Endothelial cell of hepatic sinusoid (primary cell): ENCODE measurements around the gene TNPO3.

Experiments used
- in situ Hi-C: cut with HindIII; loops from 2 replicates; pipeline ENCODE4 v1.10.0; 2017; ENCODE audit warnings: low sequenced_read_pairs

The TNPO3 gene

GRCh38 chr7:128928159-128928813 lies 126.6 kb downstream of the TNPO3 start:
- in situ Hi-C loops = no loop called here

- in situ Hi-C loops = no loop called here
These were observed 130.0 kb downstream of the TNPO3 start for GRCh38 chr7:128924707-128925588.

GRCh38 chr7:128923411-128923800 lies 131.5 kb downstream of the TNPO3 start:
- in situ Hi-C loops = no loop called here

DNA sequence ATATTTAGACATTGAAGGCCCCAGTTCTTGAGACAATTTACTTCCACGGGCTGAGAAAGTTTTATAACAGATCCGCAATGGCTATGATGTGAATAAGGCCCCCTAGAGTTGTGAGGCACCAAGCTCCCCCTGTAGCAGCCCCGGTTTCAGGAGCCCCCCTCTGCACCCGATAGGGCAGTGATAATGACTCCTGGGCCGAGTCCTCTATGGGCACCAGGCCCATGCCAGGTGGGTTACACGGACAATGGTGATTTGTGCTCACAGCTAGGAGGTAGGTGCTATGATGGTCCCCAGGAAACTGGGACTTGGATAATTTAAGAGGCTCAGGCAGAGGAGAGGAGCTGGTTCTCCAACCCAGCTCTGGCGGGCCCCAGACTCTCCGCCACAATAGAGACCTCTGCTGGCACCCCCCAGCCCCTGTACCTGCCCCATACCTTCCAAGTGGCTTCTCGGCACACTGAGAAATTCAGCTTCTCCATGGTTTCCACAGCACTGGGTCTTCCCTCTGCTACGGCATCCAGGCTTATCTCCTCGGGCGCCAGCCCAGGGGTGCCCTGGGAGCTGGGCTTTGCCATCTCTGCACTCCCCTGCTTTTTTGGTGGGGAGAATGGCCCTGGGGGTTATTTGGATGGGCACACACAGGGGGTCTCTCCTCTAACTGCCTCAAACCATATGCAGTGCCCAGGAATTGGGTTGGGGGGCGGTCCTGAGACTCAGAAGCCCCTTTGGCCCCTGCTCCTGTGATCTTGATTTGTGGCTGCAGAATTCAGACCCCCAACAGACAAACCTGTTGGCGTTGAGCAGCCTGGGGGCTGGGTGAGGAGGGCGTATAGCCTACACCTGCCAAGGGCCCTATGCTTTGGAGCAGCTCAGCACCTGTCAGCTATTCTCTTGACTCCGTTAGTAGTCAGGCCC lies 132.2 kb downstream of the TNPO3 start:
- in situ Hi-C loops = no loop called here

GRCh38 chr7:128921866-128922440 lies 133.0 kb downstream of the TNPO3 start:
- in situ Hi-C loops = no loop called here

DNA sequence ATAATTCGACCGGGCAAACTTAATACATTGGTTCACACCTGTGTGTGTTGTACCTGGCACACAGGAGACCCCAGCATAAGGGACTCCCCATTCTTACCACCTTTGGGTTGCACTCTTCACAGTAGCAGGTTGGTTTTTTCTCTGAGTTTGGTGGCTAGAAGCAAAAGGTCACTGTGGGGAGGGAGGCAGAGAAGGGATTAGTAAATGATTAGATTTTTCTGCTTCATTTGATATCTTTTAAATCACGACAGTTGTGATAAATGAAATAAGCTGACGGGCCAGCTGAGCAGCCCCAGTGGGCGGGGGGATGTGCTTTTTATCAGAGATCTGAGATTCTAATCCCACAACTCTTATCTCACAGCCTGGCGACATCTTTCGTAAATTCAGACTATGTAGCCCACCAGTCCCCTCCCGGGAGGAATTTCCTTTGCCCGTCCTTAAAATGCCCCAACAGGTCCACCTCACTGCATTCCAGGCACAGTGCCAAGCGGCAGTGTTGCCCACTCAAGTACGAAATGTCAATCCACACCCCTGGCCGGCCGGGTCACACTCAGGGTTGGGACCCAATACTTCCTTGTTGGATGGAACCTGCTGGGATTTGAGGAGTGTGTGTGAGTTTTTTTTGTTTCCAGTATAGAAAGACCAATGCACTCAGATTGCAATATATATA lies 133.9 kb downstream of the TNPO3 start:
- in situ Hi-C loops = no loop called here

DNA sequence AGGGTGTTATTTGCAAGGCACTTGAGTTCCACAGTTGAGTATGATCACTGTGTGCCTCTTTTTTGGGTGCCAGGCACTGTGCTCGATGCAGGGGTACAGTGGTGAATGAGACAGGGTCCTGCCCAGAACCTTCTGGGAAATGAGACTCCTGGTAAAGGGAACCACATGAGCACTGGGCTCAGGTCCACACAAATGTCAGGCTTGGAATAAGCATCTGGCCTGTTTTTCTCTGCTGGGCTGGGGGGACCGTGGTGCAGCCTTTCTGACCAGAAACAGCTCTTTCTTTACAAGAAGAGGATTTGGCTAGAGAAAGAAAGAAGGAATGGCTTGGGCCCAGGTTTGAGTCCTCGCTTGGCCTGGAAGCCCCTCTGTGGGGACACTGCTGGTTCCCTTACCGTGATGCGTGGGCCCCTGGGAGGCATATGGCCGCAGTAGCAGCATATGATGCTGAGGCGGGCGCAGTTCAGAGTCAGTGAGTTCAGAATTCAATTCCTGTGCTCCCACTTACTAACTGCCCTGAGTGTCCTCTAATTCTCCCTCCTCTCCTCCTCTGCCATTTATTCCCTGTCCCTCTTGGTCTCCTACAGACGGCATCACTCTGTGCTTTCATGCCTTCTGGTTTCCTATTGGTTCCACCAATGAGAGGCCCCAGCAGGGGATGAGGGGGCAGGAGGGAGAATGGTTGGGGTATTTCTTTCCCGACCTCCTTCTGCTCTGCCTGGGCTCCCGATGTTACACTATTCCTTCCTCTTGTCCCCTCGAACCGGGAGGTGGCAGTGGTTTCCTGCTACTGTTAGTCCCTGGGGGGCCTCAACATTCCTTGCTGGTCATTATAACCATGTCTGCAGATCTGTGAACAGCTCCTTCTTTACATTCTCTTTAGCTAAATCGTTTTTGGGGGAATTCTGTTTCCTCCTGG lies 134.8 kb downstream of the TNPO3 start:
- in situ Hi-C loops = loop anchor here (10.0 kb wide), 1 partner anchor 165 kb away; no protein-coding TSS in a partner anchor

DNA sequence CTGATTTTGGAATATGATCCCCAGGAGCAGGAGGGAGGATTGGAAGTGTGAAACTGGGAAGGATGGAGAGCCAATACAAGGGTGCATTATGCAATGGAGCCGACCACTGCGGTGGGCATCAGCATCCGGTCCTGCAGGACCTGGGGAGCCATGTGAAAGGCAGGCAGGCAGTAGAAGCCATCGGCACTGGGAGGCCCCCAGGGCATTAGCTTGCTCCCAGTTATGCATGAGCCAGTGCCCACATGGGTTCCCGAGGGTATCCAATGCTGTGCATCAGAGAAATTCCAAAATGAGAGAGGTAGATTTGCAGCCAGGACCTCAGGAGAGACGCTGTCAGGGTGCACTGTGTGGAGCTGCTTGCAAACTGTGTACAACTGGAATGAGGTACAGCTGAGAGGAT lies 135.7 kb downstream of the TNPO3 start:
- in situ Hi-C loops = loop anchor here (10.0 kb wide), 1 partner anchor 166 kb away; no protein-coding TSS in a partner anchor

DNA sequence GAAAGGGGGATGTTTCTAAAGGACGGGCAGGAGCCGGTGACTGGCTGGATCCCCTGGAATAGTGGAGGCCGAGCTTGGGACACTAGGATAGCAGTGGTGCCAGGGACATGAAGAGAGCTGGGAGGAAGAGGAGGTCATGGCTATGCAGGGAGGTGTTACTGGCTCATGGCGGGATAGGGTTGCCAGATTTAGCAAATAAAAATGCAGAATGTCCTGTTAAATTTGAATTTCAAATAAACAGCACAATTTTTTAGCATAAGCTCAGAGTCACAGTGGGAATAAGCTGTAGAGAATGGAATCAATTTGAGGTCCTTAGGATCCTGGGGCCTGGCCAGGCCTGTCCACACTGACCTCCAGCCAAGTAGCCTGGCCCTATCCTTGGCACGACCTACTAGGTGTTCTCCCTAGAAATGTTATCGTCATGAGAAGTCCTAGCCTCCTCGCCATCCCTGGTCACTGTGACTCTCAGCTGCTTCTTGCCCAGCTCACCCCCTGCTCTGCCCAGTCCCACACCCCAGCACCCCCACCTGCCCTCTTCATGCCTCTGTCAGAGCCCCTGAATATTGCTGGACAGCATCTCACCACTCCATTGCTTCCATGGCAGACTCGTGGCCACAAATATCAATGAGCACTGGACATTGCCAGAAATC lies 136.8 kb downstream of the TNPO3 start:
- in situ Hi-C loops = loop anchor here (10.0 kb wide), 1 partner anchor 167 kb away; no protein-coding TSS in a partner anchor

DNA sequence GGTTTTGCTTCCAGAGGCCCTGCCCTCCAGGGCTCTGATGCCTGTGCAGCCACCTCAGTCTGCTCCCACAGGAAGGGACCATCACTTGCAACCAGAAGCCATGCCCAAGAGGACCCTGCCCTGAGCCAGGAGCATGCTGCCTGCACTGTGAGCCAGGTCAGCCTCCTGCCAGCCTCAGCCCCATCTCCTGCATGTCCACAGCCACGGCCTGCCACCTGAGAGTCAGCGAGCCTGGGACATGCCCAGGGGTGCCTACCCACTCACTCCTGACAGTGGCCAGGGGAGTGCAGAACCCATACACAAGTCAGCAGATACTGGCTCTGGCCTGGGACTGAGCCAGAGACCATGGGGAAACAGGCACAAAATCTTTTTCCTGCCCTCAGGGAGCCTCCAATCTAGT lies 137.8 kb downstream of the TNPO3 start:
- in situ Hi-C loops = loop anchor here (10.0 kb wide), 1 partner anchor 168 kb away; no protein-coding TSS in a partner anchor

DNA sequence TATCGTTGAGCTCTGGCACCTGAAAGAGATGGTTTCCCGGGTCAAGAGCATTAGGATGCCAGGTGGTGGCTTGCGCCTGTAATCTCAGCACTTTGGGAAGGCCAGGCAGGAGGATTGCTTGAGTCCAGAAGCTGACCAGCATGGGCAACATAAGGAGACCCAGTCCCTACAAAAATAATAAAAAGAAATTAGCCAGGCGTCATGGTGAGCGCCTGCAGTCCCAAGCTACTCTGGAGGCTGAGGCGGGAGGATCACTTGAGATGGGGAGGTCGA lies 138.3 kb downstream of the TNPO3 start:
- in situ Hi-C loops = loop anchor here (10.0 kb wide), 1 partner anchor 168 kb away; no protein-coding TSS in a partner anchor

DNA sequence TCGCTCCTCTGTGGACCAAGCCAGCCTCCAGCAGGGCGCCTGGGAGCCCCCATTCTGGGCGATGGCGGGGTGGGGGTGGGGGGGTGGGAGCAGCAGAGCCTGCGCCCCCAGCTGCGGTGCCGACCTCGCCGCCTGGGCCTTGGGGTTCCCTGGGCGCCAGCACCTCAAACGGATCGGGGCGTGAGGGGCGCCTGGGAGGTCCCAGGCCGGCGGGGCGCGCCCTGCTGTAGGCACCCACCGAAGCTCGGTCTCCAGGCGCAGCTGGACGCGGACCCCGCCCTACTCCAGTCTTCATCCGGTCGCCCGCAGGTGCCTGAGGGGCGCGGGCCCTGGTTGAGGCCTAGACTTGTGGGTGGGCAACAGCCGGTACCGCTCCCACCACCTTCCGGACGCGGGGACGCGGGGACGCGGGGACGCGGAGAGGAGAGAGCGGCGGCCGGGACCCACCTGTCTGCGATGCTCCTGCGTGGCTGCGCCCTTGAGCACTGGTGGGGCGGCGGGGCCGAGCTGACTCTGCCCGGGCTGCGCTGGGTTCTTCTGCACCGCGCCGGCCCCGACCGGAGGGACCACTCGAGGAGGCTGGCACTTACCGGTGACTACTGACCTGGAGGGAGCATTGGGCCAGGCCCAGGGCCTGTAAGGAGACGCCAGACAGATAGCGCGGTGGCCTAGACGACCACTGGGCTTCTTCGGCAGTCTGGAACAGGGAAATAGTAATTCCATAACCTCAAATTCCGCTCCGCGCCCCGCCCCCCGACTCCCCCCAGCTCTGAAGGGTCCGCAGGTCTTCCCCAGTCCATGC lies 138.9 kb downstream of the TNPO3 start:
- in situ Hi-C loops = loop anchor here (10.0 kb wide), 1 partner anchor 169 kb away; no protein-coding TSS in a partner anchor

DNA sequence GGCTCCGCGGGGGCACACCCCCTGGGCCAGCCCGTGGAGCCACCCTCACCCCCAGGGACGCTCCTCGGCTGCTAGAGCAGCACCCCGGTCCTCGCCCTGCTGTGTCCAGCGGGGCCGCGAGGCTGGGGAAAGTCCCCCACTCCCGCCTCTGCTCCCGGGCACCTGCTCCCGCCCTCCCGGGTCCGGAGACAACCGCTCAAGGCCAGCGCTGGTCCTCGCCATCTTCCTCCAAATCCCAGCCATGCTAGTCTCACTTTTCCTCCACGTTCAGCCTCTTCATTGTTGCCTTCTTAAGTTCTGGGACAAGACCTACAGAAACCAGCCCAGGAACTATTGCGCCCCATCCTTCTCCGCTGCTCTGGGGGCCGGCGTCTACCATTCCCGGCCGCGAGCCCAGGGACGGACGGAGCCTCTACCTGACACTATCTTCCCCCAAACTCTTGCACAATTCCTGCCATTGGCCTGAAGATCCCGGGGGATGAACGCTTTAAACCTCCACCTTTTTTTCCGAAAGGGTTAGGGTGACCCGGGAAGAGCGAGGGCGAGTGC lies 139.6 kb downstream of the TNPO3 start:
- in situ Hi-C loops = loop anchor here (10.0 kb wide), 1 partner anchor 169 kb away; no protein-coding TSS in a partner anchor

- in situ Hi-C loops = loop anchor here (5.0 to 10.0 kb wide), 3 partner anchors 52 to 170 kb away; partner anchors contain the start of gene ATP6V1F
These were observed 140.3 kb downstream of the TNPO3 start for GRCh38 chr7:128914566-128915151.

DNA sequence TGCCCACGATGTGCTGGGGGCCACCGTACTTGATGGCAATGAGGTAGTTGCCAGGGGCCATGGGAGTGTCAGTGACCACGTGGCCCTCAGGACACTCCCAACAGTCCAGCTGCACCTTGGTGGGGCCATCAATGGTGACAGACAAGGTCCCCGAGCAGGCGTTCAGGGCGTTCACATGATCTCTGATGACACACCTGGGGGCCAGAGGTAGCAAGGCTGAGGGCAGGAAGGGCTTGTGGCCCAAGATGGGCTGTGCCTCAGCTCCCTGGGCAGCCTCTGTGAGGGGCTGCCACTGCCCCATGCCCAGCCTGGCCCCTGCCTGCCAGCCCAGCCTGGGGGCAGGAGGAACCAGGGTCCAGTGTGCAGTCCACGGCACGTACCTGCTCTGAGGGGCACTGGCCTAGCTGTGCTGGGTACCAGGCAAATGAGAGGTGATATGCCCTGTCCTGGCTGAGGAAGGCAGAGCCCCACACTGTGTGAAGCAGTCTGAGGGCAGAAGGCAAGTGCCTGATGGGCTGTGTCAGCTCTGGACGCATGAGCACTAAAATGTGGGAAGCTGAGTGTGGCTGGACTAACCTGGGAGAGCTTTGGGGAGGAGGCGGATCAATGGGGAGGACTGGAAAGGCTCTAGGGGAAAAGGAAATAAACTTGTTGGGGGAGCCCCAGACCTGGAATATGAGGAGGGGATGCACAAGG lies 140.9 kb downstream of the TNPO3 start:
- in situ Hi-C loops = loop anchor here (5.0 to 10.0 kb wide), 3 partner anchors 52 to 171 kb away; partner anchors contain the start of gene ATP6V1F
